ENCODE data around the gene HOXD9. TPM values are rescaled to one million over a fixed set of nuclear protein-coding genes. Genes with fewer than 3 reads are reported as not detected.

The HOXD9 gene
- total RNA-seq, 1 donor from 2014 or later, result not detected

DNA sequence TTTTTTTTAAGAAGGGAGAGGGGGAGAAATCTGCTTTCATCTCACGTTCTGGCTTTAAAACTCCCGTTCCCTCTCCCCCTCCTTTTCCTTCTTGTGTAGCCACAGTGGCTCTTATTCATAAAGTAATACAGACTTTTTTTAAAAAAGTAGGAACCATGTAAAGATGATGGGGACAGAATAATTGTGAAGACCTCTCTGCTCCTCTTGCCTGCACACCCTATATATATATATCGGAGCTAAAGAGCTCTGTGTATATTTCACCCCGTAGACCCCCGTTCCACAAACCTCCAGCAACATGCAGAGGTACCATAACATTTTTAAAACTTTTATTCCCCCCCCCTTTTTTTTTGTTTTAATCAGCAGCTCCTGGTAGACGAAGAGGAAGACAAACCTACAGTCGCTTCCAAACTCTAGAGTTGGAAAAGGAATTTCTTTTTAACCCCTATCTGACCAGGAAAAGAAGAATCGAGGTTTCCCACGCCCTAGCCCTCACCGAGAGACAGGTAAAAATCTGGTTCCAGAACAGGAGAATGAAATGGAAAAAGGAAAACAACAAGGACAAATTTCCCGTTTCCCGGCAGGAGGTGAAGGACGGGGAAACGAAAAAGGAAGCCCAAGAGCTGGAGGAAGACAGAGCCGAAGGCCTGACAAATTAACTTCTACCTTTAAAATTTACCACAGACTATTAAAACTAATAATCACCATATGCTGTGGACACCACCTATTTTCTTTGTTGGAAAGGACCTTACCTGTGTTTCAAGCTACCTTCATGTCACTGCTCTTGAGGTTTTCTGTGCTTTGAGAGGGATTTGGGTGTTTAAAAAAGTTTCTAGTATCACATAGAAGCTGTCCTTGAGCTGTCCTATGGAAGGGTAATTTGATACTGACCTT, 8.7 kb downstream of the HOXD9 start:
- Histone ChIP-seq H3K4me2 (no peak overlapping the region), H3K4me3 (no peak overlapping the region)
- peaks cover 12% of the 10 kb centered on the region for H3K4me1 Mint-ChIP-seq

DNA sequence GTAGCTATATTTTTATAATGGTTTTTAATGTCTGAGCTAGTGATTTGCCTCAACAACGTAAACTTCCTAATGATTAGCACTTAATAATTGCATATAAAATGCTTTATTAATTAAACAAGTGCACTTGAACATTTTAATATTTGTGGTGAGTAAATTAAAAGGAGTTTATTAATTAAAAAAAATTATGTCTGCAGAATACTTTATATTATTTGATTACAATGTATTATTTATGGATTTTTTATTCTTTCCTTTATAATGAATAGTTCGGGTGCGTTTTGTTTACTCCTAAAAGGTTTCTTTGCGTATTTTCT, 9.3 kb downstream of the HOXD9 start:
- Mint-ChIP-seq H3K4me1 (peaks cover 12% of the 10 kb centered on the region), H3K27ac (no peak overlapping the region), H3K36me3 (no peaks in the 10 kb centered on the region), H3K4me3 (no peak overlapping the region), H3K27me3 (ENCODE audit: insufficient read depth, low read depth) (peaks cover 88% of the 10 kb centered on the region), H3K9me3 (peaks cover 9% of the 10 kb centered on the region)
- H3K27ac ChIP-seq, result no peak overlapping the region
- no peak overlapping the region for H3K4me2 ChIP-seq
- H3K4me3 ChIP-seq, result no peak overlapping the region
- DNase-seq (ENCODE audit: low spot score), result no peak
- no peaks in the 10 kb centered on the region for H3K9me3 ChIP-seq (ENCODE audit: low read depth)
- TF ChIP-seq, protein P1, sequence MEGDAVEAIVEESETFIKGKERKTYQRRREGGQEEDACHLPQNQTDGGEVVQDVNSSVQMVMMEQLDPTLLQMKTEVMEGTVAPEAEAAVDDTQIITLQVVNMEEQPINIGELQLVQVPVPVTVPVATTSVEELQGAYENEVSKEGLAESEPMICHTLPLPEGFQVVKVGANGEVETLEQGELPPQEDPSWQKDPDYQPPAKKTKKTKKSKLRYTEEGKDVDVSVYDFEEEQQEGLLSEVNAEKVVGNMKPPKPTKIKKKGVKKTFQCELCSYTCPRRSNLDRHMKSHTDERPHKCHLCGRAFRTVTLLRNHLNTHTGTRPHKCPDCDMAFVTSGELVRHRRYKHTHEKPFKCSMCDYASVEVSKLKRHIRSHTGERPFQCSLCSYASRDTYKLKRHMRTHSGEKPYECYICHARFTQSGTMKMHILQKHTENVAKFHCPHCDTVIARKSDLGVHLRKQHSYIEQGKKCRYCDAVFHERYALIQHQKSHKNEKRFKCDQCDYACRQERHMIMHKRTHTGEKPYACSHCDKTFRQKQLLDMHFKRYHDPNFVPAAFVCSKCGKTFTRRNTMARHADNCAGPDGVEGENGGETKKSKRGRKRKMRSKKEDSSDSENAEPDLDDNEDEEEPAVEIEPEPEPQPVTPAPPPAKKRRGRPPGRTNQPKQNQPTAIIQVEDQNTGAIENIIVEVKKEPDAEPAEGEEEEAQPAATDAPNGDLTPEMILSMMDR (IDR thresholded peaks at IDR 0.05), result no peak
- TF ChIP-seq EZH2 (IDR thresholded peaks at IDR 0.05) (no peak), EZH2phosphoT487 (IDR thresholded peaks at IDR 0.05) (no peak)
- H3F3A ChIP-seq (ENCODE audit: low read depth), result peaks cover 3% of the 10 kb centered on the region
- H3K27me3 ChIP-seq, result peaks cover 100% of the 10 kb centered on the region
- no peaks in the 10 kb centered on the region for H3K36me3 ChIP-seq
- no peak overlapping the region for H3K9ac ChIP-seq
- no peaks in the 10 kb centered on the region for H3K79me2 ChIP-seq (ENCODE audit: low read depth)
- H2AFZ ChIP-seq (replicated peaks), result no peak overlapping the region
- H4K20me1 ChIP-seq (ENCODE audit: low read depth), result peaks cover 89% of the 10 kb centered on the region
- H3K4me1 ChIP-seq, result peaks cover 3% of the 10 kb centered on the region

More for the DNA sequence above, 8.7 kb downstream of the HOXD9 start:
- H3K36me3 Mint-ChIP-seq, result no peaks in the 10 kb centered on the region
- H3K9me3 Mint-ChIP-seq, result peaks cover 9% of the 10 kb centered on the region
- H3K27ac Mint-ChIP-seq, result no peak overlapping the region
- peak overlapping the region; percentile 79 for H3K4me3 Mint-ChIP-seq
- DNase-seq (ENCODE audit: low spot score), result no peak
- H3F3A ChIP-seq (ENCODE audit: low read depth), result peaks cover 3% of the 10 kb centered on the region
- H3K27me3 Mint-ChIP-seq (ENCODE audit: insufficient read depth, low read depth), result peaks cover 90% of the 10 kb centered on the region
- no peak overlapping the region for H3K27ac ChIP-seq
- no peaks in the 10 kb centered on the region for H3K9me3 ChIP-seq (ENCODE audit: low read depth)
- peaks cover 100% of the 10 kb centered on the region for H3K27me3 ChIP-seq
- H3K9ac ChIP-seq, result no peak overlapping the region
- no peaks in the 10 kb centered on the region for H3K79me2 ChIP-seq (ENCODE audit: low read depth)
- H3K4me1 ChIP-seq, result peaks cover 3% of the 10 kb centered on the region
- H2AFZ ChIP-seq (replicated peaks), result no peak overlapping the region
- peaks cover 91% of the 10 kb centered on the region for H4K20me1 ChIP-seq (ENCODE audit: low read depth)
- TF ChIP-seq EZH2phosphoT487 (IDR thresholded peaks at IDR 0.05) (peak; percentile 4), EZH2 (IDR thresholded peaks at IDR 0.05) (peak; percentile 81)
- TF ChIP-seq, protein P1 (IDR thresholded peaks at IDR 0.05), result no peak
- no peaks in the 10 kb centered on the region for H3K36me3 ChIP-seq

DNA sequence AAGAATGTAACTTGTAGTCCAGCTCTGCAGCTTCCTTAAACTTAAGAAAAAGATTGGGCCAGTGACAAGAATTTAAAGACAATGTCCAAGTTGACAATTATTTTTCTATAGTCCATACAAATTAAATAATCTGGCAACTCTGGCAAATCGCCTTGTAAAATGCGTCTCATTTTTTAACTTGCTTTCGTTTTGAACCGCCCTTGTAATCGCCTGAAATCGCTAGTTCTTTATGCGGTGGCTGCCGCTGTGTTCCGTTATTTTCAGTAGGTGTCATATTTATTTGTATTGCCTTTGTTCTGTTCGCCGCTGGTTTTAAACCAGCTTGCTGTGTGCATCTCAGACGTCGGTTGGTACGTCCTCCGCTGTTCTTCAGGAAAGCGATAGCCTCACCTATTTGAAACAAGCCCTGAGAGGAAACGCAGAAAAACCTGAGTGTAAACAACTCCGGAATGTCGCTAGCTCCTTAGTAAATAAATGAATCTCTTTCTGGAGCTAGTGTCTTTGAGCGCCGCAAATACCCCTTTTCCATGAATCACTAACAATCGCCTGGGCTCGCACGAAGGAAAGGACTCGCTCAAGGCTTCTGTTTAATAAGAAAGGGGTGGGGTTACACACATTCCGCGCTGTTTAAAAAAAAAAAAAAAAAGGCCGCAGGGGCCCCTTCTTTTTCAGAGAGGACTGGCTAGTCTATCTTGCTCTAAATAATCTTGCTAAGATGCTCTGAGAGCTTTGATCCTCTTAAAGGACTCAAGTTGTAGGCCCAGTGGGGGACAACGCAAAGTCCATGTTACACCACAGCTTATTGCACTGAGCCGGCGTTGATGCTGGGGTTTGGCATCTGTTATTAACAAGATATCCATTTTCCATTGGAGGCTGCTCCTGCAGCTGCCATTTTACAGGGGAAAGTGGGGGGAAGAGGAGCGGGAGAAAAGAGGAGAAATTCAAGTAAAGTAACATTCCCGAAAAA, 10.0 kb downstream of the HOXD9 start:
- Mint-ChIP-seq H3K36me3 (no peaks in the 10 kb centered on the region), H3K27ac (no peak overlapping the region), H3K4me1 (peaks cover 12% of the 10 kb centered on the region), H3K27me3 (ENCODE audit: insufficient read depth, low read depth) (peaks cover 88% of the 10 kb centered on the region), H3K4me3 (no peak overlapping the region), H3K9me3 (peaks cover 9% of the 10 kb centered on the region)
- no peak overlapping the region for H3K27ac ChIP-seq
- H3K4me2 ChIP-seq, result no peak overlapping the region
- no peak overlapping the region for H3K9ac ChIP-seq
- peaks cover 3% of the 10 kb centered on the region for H3F3A ChIP-seq (ENCODE audit: low read depth)
- H3K79me2 ChIP-seq (ENCODE audit: low read depth), result no peaks in the 10 kb centered on the region
- DNase-seq (ENCODE audit: low spot score), result peak; percentile 47
- H3K4me1 ChIP-seq, result peaks cover 3% of the 10 kb centered on the region
- H3K9me3 ChIP-seq (ENCODE audit: low read depth), result no peaks in the 10 kb centered on the region
- H4K20me1 ChIP-seq (ENCODE audit: low read depth), result peaks cover 90% of the 10 kb centered on the region
- H2AFZ ChIP-seq (replicated peaks), result no peak overlapping the region
- no peak overlapping the region for H3K4me3 ChIP-seq
- peaks cover 100% of the 10 kb centered on the region for H3K27me3 ChIP-seq
- TF ChIP-seq EZH2phosphoT487 (IDR thresholded peaks at IDR 0.05) (peak; percentile 67), EZH2 (IDR thresholded peaks at IDR 0.05) (peak; percentile 91)
- TF ChIP-seq, protein P1 (IDR thresholded peaks at IDR 0.05), result no peak
- H3K36me3 ChIP-seq, result no peaks in the 10 kb centered on the region

Measured in neural progenitor cell (in vitro differentiated cells).